Measurements from ENCODE around the gene NAA25. TPM values are rescaled to one million over a fixed set of nuclear protein-coding genes. Genes with fewer than 3 reads are reported as not detected.
"Not testable (repeated sequence)": the region's sequence is repeated elsewhere in the genome, so short reads cannot be mapped to it uniquely, and the experiment has no call there.

The NAA25 gene
- total RNA-seq, 1 experiment from 2014 or later = 8.8 TPM

GRCh38 chr12:112023759-112024396 is 84.7 kb downstream of the NAA25 start:
- Histone ChIP-seq H3K4me3 (no peak overlapping the region), H3K9me3 (no peaks in the 10 kb centered on the region), H3K27me3 (no peaks in the 10 kb centered on the region), H3K36me3 (peaks cover 78% of the 10 kb centered on the region)
- no peak for DNase-seq

DNA sequence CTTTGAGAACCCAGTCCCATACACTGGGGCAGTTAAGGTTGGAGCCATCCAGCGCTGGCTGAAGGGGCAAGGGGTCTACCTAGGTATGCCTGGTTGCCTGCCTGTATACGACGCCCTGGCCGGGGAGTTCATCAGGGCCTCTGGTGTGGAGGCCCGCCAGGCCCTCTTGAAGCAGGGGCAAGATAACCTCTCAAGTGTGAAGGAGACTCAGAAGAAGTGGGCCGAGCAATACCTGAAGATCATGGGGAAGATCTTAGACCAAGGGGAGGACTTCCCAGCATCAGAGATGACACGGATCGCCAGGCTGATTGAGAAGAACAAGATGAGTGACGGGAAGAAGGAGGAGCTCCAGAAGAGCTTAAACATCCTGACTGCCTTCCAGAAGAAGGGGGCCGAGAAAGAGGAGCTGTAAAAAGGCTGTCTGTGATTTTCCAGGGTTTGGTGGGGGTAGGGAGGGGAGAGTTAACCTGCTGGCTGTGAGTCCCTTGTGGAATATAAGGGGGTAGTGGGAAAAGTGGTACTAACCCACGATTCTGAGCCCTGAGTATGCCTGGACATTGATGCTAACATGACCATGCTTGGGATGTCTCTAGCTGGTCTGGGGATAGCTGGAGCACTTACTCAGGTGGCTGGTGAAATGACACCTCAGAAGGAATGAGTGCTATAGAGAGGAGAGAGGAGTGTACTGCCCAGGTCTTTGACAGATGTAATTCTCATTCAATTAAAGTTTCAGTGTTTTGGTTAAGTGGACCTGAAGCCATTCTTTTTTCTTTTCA is 86.2 kb downstream of the NAA25 start:
- DNase-seq = no peak
- no peak overlapping the region for H3K4me3 ChIP-seq
- H3K27me3 ChIP-seq = no peaks in the 10 kb centered on the region
- no peaks in the 10 kb centered on the region for H3K9me3 ChIP-seq
- peaks cover 71% of the 10 kb centered on the region for H3K36me3 ChIP-seq

- Histone ChIP-seq H3K9me3 (no peaks in the 10 kb centered on the region), H3K27me3 (no peaks in the 10 kb centered on the region), H3K36me3 (peaks cover 76% of the 10 kb centered on the region), H3K4me3 (no peak overlapping the region)
- DNase-seq = no peak
These were observed 87.6 kb downstream of the NAA25 start for GRCh38 chr12:112020947-112021457.

DNA sequence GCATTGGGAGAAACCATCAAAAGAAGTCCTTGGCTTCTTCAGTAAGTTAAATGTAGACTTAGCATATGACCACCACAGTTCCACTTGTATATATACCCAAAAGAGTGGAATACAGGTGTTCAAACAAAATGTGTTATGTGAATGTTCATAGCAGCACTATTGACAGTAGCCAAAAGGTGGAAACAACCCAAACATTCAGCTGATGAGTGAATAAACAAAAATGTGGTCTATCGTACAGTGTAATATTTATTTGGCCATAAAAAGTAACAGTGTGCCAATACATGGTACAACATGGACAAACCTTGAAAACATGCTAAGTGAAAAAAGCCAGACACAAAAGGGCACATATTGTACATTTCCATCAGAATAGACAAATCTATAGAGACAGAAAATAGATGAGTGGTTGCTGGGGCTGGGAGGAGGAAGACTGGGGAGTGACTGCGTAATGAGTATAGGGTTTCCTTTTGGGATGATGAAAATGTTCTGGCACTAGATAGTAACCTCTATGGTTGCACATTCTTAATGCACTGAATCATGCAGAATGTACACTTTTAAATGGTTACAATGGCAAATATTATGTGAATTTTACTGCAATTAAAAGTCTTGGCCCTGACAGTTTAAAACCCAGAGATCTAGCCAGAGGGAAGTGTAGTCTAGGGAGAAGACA is 89.9 kb downstream of the NAA25 start:
- H3K36me3 ChIP-seq = peaks cover 76% of the 10 kb centered on the region
- H3K4me3 ChIP-seq = no peak overlapping the region
- peak; percentile 47 for DNase-seq
- no peaks in the 10 kb centered on the region for H3K27me3 ChIP-seq
- no peaks in the 10 kb centered on the region for H3K9me3 ChIP-seq

DNA sequence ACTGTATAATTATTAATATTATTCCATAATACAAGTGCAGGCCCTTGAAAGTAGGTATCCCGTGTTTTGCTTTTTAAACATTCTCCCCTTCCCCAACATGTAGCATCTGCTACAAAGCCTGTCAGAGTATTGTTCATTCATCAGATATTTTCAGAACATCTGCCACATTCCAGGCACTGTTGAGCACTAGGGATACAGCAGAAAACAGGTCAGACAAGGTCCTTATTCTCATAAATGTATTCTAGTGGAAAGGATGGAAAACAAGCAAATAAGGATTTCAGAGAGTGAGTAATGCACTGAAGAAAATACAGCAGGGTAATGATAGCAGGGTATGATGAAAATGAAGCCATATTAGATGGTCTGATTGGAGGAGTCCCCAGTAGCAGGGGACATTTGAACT is 91.5 kb downstream of the NAA25 start:
- H3K9me3 ChIP-seq = no peaks in the 10 kb centered on the region
- DNase-seq = no peak
- H3K36me3 ChIP-seq = peaks cover 60% of the 10 kb centered on the region
- H3K4me3 ChIP-seq = no peak overlapping the region
- H3K27me3 ChIP-seq = no peaks in the 10 kb centered on the region

GRCh38 chr12:112015938-112016337 is 92.6 kb downstream of the NAA25 start:
- Histone ChIP-seq H3K9me3 (no peaks in the 10 kb centered on the region), H3K36me3 (peaks cover 51% of the 10 kb centered on the region), H3K27me3 (no peaks in the 10 kb centered on the region), H3K4me3 (no peak overlapping the region)
- no peak for DNase-seq

GRCh38 chr12:112013601-112014402 is 94.8 kb downstream of the NAA25 start:
- Histone ChIP-seq H3K9me3 (no peaks in the 10 kb centered on the region), H3K27me3 (no peaks in the 10 kb centered on the region), H3K4me3 (peak overlapping the region; percentile 100), H3K36me3 (peaks cover 32% of the 10 kb centered on the region)
- DNase-seq = peak; percentile 75

DNA sequence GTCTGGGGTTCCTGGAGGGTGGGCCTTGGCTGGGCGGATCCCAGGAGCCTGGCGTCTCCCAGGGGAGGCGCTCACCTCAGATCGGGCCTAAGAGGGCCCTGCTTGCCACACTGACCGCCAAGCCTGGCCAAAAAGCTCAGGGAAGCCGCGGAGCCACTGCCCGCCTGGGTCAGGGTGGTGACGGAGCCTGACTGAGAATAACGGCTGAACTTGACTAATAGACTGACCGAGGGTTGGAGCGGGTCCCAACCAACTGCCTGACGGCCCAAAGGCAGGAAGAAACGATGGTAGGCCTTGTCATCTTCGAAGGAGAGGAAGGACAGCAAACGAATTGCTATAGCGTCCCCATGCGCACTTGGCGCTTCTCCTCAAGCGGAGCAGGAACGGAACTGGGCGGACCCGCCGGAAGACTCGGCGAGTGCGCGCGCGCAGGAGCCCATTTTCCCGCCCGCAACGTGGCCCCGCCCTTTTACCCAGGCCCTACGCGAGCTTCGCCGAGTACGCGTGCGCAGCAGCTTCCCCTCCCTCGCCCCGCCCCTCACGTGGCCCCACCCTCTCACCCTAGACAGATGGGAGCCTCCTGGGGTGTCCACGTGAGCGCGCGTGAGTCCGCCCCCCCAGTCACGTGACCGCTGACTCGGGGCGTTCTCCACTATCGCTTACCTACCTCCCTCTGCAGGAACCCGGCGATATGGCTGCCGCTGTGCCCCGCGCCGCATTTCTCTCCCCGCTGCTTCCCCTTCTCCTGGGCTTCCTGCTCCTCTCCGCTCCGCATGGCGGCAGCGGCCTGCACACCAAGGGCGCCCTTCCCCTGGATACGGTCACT is 95.6 kb downstream of the NAA25 start, which contains the start of the genes ERP29 and TMEM116:
Gene ERP29 (plus strand): TSS at position 652 of the 826 bp plus-strand sequence. CDS start 40 bp downstream, at position 692.
Gene TMEM116 (minus strand): TSS at position 391 of the 826 bp plus-strand sequence. CDS start 7,895 bp downstream, outside the sequence.
- peak; percentile 97 for DNase-seq
- Histone ChIP-seq H3K4me3 (peak within 1 kb of the TSS; percentile 100), H3K9me3 (no peaks in the 10 kb centered on the region)

DNA sequence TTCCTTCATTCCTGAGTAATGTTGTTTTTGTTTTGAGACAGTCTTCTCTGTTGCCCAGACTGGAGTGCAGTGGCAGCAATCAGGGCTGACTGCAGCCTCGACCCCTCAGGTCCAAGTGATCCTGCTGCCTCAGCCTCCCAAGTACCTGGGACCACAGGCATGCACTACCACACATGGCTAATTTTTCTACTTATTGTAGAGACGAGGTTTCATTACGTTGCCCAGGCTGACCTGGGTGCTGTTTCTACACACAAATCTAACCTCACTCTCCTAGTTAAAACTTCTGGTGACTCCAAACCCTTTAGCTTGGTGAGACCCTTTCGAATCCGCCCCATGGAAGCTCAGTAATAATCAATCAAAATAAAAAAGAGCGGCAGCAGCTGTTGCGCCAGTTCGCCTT is 96.9 kb downstream of the NAA25 start:
- Histone ChIP-seq H3K9me3 (no peaks in the 10 kb centered on the region), H3K4me3 (peak overlapping the region; percentile 100), H3K27me3 (no peaks in the 10 kb centered on the region), H3K36me3 (peaks cover 22% of the 10 kb centered on the region)
- DNase-seq = no peak

More for the DNA sequence above, 95.6 kb downstream of the NAA25 start, which contains the start of the genes ERP29 and TMEM116:
- peaks cover 29% of the 10 kb centered on the region for H3K36me3 ChIP-seq
- no peaks in the 10 kb centered on the region for H3K27me3 ChIP-seq

DNA sequence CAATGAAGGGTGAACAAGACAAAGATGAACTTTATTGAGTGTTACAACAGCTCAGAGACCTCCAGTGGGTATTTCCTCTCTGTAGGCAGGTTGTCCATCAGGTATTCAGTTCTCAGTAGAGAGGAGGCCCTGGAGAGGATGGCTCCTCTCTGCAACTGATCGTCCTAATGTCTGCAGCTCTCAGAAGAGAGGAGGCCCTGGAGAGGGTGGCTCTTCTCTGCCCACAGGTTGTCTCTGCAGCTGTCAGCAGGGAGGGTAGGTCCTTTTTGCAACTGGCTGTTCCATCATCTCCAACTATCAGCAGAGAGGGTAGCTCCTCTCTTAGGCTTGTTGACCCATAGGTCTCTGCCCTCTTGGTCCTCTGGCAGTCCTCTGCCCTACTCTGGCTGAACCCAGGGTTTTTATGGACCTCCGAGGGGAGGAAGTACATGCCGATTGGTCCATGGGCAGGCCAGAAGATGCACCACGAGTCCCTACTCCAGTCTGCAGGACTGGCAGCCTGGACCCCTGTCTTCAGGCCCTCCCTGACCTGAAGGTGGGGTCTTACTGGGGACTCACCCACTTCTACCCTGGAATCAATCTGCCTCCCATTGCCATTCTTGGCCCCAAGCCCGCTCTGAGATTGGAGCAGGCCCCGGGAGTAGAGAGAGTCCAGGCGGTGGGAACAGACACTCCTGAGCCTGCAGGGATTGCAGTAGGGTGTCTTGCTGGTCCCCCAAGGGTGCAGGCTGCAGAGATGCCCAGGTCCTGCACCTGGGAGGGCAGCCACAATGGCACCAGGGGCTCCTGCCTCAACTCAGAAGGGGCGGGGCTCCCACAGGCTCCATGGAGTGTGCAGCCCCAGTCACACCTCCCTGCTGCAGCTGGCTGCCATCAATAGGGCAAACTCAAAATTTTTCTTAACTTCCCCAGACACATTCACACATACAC is 97.9 kb downstream of the NAA25 start:
- Histone ChIP-seq H3K9me3 (no peaks in the 10 kb centered on the region), H3K4me3 (no peak overlapping the region), H3K36me3 (peaks cover 14% of the 10 kb centered on the region), H3K27me3 (no peaks in the 10 kb centered on the region)
- DNase-seq = no peak

DNA sequence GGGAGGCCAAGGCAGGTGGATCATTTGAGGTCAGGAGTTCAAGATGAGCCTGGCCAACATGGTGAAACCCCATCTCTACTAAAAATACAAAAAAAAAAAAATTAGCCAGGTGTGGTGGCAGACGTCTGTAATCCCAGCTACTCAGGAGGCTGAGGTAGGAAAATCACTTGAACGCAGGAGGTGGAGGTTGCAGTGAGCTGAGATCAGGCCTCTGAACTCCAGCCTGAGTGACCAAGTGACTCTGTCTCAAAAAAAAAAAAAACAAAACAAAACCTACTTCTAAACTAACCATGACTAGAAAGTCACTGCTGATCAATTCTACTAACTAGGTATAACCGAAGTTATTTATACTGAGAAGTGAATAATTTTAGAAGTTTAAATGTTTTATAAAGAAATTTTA is 99.0 kb downstream of the NAA25 start:
- H3K27me3 ChIP-seq, H3K4me3 ChIP-seq, H3K9me3 ChIP-seq, DNase-seq, H3K36me3 ChIP-seq: not testable (repeated sequence)

- Histone ChIP-seq H3K9me3 (no peaks in the 10 kb centered on the region), H3K4me3 (no peak overlapping the region), H3K36me3 (no peaks in the 10 kb centered on the region; the same call in none of the 2 replicates), H3K27me3 (no peaks in the 10 kb centered on the region)
- DNase-seq = no peak
These were observed 99.7 kb downstream of the NAA25 start for GRCh38 chr12:112008918-112009317.

GRCh38 chr12:112007945-112008344 is 100.6 kb downstream of the NAA25 start:
- no peak for DNase-seq

More at GRCh38 chr12:112007945-112008344, 100.6 kb downstream of the NAA25 start:
- Histone ChIP-seq H3K4me3 (no peak overlapping the region), H3K9me3 (no peaks in the 10 kb centered on the region), H3K36me3 (peaks cover 2% of the 10 kb centered on the region), H3K27me3 (no peaks in the 10 kb centered on the region)

Data from MG63 (cell line).